ENCODE measurements around the gene KIF2C.

DNA sequence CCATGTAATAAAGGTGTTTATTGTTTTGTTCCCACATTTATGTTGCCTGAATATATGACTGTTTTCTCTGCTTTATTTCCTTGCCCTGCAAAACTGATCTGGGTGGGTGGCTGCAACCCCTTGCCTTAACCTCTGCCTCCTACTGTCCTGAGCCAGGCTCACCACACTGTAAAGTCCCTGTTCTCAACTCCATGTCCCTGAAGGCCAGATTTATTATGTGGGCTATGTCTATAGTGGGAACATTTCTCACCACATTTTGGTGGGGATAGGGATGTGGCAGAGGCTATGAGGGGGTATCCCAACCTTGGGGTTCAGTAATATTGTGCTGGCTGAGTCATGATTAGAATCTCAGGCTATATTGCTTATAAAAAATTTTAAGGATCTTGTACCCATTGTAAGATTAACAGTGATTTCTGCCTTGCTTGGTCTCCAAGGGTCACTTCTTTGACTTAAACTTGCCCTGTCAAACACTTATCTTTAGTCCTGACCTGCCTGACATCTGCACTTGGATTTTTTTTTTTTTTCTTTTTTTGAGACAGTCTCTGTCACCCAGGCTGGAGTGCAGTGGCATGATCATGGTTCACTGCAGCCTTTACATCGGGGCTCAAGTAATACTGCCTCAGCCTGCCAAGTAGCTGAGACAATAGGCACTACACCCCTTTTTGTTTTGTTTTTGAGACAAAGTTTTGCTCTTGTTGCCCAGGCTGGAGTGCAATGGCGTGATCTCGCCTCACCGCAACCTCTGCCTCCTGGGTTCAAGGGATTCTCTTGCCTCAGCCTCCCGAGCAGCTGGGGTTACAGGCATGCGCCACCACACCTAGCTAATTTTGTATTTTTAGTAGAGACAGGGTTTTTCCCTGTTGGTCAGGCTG, 39.3 kb downstream of the KIF2C start:
- TF ChIP-seq CTCF (IDR thresholded peaks at IDR 0.05 in 2 of 3, conservative IDR thresholded peaks at IDR 0.05 in 1 of 3; ENCODE audit: borderline replicate concordance in 1 of 3, insufficient read depth in 1 of 3, low read depth in 2 of 3, low read length in 2 of 3) (no peak), ELF1 (IDR thresholded peaks at IDR 0.05; ENCODE audit: borderline replicate concordance, low read depth) (no peak), JUND (IDR thresholded peaks at IDR 0.05) (no peak), EZH2phosphoT487 (IDR thresholded peaks at IDR 0.05; ENCODE audit: borderline replicate concordance) (no peak), SP1 (IDR thresholded peaks at IDR 0.05; ENCODE audit: low read depth) (no peak), POLR2A (IDR thresholded peaks at IDR 0.05; ENCODE audit: borderline replicate concordance, extremely low read depth, insufficient read depth, insufficient read length) (no peak), ATF3 (IDR thresholded peaks at IDR 0.05) (no peak), POLR2AphosphoS5 (IDR thresholded peaks at IDR 0.05; ENCODE audit: low read depth, low read length) (no peak; the same call in 1 of the 2 replicates), ZFX (IDR thresholded peaks at IDR 0.05) (no peak), MAX (IDR thresholded peaks at IDR 0.05) (0 out of 2 replicates have a peak, but pooled peaks have one; percentile 10)
